Measurements from ENCODE around the gene ZNF443.
"Not testable (repeated sequence)": the region's sequence is repeated elsewhere in the genome, so short reads cannot be mapped to it uniquely, and the experiment has no call there.

Gene ZNF443

DNA sequence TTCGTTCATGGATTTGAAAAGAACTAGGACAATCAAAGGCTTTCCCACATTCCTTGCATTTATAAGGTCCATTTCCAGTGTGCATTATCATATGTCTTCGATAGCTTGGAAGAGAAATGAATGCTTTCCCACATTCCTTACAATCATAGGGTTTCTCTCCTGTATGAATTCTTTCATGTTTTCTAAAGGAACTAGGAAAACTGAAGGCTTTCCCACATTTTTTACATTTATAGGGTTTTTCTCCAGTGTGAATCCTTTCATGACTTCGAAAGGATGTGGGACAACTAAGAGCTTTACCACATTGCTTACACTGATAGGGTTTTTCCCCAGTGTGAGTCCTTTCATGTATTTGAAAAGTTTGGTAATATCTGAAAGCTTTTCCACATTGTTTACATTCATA is 23.9 kb upstream of the ZNF443 start:
- H3K9me3 ChIP-seq (ENCODE audit: control insufficient read depth, insufficient read depth, low read length) = peaks cover 26% of the 10 kb centered on the region
- no peaks in the 10 kb centered on the region for H3K4me1 ChIP-seq (ENCODE audit: control insufficient read depth, insufficient read depth, low read length)
- no peaks in the 10 kb centered on the region for H3K27me3 ChIP-seq (ENCODE audit: control insufficient read depth, insufficient read depth, low read length)
- no peaks in the 10 kb centered on the region for H3K36me3 ChIP-seq (ENCODE audit: control insufficient read depth, insufficient read depth, low read length)
- no peak overlapping the region for H3K4me3 ChIP-seq (ENCODE audit: low read depth, low read length)
- no peak overlapping the region for H3K9ac ChIP-seq (ENCODE audit: low read depth, low read length)

DNA sequence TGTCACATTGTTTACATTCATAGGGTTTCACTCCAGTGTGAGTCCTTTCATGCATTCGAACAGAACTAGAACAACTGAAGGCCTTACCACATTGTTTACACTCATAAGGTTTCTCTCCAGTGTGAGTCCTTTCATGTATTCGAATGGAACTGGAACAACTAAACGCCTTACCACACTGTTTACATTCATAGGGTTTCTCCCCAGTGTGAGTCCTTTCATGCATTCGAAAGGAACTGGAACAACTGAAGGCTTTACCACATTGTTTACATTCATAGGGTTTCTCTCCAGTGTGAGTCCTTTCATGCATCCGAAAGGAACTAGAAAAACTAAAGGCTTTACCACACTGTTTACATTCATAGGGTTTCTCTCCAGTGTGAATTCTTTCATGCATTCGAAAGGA is 23.3 kb upstream of the ZNF443 start:
- H3K27me3 ChIP-seq (ENCODE audit: control insufficient read depth, insufficient read depth, low read length); H3K4me1 ChIP-seq (ENCODE audit: control insufficient read depth, insufficient read depth, low read length); H3K4me3 ChIP-seq (ENCODE audit: low read depth, low read length); H3K9ac ChIP-seq (ENCODE audit: low read depth, low read length); H3K36me3 ChIP-seq (ENCODE audit: control insufficient read depth, insufficient read depth, low read length): not testable (repeated sequence)
- peaks cover 26% of the 10 kb centered on the region for H3K9me3 ChIP-seq (ENCODE audit: control insufficient read depth, insufficient read depth, low read length)

DNA sequence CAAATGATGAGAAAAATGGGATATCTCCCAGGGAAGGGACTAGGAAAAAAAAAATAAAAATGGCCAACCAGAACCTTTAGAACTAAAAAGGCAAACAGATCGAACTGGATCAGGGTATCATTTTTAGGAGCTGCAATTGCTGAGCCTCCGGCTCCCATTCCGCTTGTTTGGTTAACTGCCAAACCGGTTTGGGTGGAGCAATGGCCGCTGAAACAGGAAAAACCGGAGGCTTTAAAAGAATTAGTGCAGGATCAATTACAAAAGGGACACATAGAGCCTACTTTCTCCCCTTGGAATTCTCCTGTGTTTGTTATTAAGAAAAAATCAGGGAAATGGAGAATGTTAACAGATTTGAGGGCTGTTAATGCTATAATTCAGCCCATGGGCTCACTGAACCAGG is 12.7 kb upstream of the ZNF443 start:
- Histone ChIP-seq H3K9me3 (ENCODE audit: control insufficient read depth, insufficient read depth, low read length) (peaks cover 19% of the 10 kb centered on the region), H3K4me3 (ENCODE audit: low read depth, low read length) (no peak overlapping the region), H3K36me3 (ENCODE audit: control insufficient read depth, insufficient read depth, low read length) (no peaks in the 10 kb centered on the region), H3K9ac (ENCODE audit: low read depth, low read length) (no peak overlapping the region), H3K4me1 (ENCODE audit: control insufficient read depth, insufficient read depth, low read length) (no peaks in the 10 kb centered on the region), H3K27me3 (ENCODE audit: control insufficient read depth, insufficient read depth, low read length) (no peaks in the 10 kb centered on the region)

DNA sequence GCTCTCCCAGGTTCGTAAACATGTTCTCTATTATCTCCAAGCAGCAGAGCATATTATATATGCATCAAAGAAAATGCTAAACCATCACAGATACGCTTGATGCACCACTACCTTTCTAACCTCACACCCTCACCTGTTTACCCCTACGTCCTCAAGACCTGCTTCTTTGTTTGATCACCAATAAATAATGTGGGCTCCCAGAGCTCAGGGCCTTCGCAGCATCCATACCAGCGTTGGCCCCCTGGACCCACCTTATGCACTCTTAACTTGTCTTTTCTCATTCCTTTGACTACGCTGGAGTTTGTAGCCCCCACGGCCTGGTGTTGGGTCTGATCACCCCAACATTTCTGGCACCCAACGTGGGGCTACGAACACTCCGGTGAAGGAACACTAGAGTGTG is 10.0 kb upstream of the ZNF443 start:
- Histone ChIP-seq H3K4me3 (ENCODE audit: low read depth, low read length) (no peak overlapping the region), H3K36me3 (ENCODE audit: control insufficient read depth, insufficient read depth, low read length) (no peaks in the 10 kb centered on the region), H3K9ac (ENCODE audit: low read depth, low read length) (no peak overlapping the region), H3K9me3 (ENCODE audit: control insufficient read depth, insufficient read depth, low read length) (peaks cover 19% of the 10 kb centered on the region), H3K27me3 (ENCODE audit: control insufficient read depth, insufficient read depth, low read length) (no peaks in the 10 kb centered on the region), H3K4me1 (ENCODE audit: control insufficient read depth, insufficient read depth, low read length) (no peaks in the 10 kb centered on the region)

DNA sequence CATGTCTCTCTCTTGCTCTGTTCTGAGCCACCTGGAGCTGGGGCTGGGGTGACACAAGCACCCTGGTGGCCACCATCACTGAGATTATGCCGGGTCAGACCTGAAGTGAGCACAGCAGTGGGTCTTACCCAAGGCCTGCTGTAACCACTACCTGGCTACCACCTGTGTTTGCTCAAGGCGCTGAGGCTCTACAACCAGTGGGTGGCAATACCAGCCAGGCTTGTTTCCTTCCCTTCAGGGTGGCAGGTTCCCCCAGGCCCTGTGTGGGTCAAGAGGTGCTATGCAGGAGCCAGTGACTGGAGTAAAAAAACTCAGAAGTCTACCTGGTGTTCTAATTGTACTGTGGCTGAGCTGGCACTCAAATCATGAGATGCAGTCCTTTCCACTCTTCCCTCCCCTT is 8.0 kb upstream of the ZNF443 start:
- H3K9me3 ChIP-seq (ENCODE audit: control insufficient read depth, insufficient read depth, low read length) = peaks cover 17% of the 10 kb centered on the region
- no peaks in the 10 kb centered on the region for H3K36me3 ChIP-seq (ENCODE audit: control insufficient read depth, insufficient read depth, low read length)
- no peak overlapping the region for H3K9ac ChIP-seq (ENCODE audit: low read depth, low read length)
- no peaks in the 10 kb centered on the region for H3K27me3 ChIP-seq (ENCODE audit: control insufficient read depth, insufficient read depth, low read length)
- no peak overlapping the region for H3K4me3 ChIP-seq (ENCODE audit: low read depth, low read length)
- no peaks in the 10 kb centered on the region for H3K4me1 ChIP-seq (ENCODE audit: control insufficient read depth, insufficient read depth, low read length)

DNA sequence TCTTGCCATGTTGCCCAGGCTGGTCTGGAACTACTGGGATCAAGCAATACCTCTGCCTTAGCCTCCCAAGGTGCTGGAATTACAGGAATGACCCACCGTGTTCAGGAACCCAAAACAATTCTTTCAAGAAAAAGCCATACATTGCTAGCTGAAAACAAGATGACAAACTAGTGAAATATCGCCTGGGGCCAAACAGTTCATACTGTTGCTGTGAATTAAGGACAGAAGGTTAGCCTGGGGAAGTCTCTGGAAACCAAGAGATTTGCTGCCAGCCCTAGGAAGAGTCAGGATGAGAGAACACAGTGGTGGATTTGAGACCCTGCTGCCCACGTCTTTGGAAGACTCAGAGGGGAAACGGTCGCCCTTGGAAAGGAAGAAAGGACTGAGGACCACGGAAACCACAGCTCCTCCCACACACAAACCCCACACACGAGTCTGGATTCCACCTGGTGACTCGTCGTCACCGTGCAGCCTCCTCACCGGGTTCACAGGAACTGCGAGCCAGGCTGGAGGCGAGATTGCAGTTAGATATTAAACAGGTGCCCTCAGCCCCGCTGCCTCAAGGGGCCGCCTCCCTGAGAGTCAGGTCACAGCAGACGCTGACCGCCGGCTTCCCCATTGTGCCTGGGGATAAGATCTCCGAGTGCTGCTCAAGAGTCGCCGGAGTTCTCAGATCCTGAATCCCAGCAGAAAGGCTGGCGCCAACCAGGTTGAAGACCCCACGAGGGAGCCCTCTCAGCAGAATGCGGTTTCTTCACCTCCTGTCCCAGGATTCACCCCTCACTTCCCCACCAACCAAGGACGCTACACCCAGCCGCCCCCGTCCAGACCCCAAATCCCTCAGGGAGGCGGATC is 908 bp downstream of the ZNF443 start:
- H3K4me1 ChIP-seq (ENCODE audit: control insufficient read depth, insufficient read depth, low read length); H3K9me3 ChIP-seq (ENCODE audit: control insufficient read depth, insufficient read depth, low read length); H3K27me3 ChIP-seq (ENCODE audit: control insufficient read depth, insufficient read depth, low read length); H3K36me3 ChIP-seq (ENCODE audit: control insufficient read depth, insufficient read depth, low read length): not testable (repeated sequence)
- Histone ChIP-seq H3K4me3 (ENCODE audit: low read depth, low read length) (peak overlapping the region; percentile 75), H3K9ac (ENCODE audit: low read depth, low read length) (peak overlapping the region; percentile 79)

DNA sequence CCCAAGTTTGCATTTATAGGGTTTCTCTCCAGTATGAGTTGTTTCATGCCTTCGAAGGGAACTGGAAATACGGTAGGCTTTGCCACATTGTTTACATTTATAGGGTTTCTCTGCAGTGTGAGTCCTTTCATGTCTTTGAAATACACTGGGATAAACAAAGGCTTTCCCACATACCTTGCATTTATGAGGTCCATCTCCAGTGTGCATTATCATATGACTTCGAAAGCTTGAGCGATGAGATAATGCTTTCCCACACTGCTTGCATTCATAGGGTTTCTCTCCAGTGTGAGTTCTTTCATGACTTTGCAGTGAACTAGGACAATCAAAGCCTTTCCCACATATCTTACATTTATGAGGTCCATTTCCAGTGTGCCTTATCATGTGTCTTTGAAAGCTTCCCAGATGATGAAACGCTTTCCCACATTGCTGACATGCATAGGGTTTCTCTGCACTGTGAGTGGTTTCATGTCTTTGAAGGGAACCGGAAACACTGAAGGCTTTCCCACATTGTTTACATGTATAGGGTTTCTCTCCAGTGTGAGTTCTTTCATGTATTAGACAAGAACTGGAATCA is 10.0 kb downstream of the ZNF443 start:
- H3K4me3 ChIP-seq (ENCODE audit: low read depth, low read length); H3K9me3 ChIP-seq (ENCODE audit: control insufficient read depth, insufficient read depth, low read length); H3K27me3 ChIP-seq (ENCODE audit: control insufficient read depth, insufficient read depth, low read length); H3K9ac ChIP-seq (ENCODE audit: low read depth, low read length); H3K4me1 ChIP-seq (ENCODE audit: control insufficient read depth, insufficient read depth, low read length): not testable (repeated sequence)
- peaks cover 11% of the 10 kb centered on the region for H3K36me3 ChIP-seq (ENCODE audit: control insufficient read depth, insufficient read depth, low read length)

DNA sequence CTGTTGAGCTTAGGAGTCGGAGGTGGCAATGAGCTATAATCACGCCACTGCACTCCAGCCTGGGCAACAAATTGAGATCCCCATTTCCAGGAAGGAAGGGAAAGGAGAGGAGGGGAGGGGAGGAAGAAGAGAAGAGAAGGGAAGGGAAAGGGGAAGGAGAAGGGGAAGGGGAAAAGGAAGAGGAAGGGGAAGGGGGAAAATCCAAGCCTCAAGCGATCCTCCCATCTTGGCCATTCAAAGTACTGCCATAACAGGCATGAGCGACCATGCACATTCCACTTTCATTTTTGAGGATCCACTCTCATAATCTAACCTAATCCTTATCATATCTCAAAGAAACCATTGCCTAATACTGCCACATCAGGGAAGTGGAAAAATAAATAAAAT is 14.9 kb downstream of the ZNF443 start:
- H3K36me3 ChIP-seq (ENCODE audit: control insufficient read depth, insufficient read depth, low read length) = peaks cover 8% of the 10 kb centered on the region
- H3K9ac ChIP-seq (ENCODE audit: low read depth, low read length) = no peak overlapping the region
- H3K4me3 ChIP-seq (ENCODE audit: low read depth, low read length) = no peak overlapping the region
- H3K9me3 ChIP-seq (ENCODE audit: control insufficient read depth, insufficient read depth, low read length) = peaks cover 6% of the 10 kb centered on the region
- no peaks in the 10 kb centered on the region for H3K27me3 ChIP-seq (ENCODE audit: control insufficient read depth, insufficient read depth, low read length)
- H3K4me1 ChIP-seq (ENCODE audit: control insufficient read depth, insufficient read depth, low read length) = no peaks in the 10 kb centered on the region

DNA sequence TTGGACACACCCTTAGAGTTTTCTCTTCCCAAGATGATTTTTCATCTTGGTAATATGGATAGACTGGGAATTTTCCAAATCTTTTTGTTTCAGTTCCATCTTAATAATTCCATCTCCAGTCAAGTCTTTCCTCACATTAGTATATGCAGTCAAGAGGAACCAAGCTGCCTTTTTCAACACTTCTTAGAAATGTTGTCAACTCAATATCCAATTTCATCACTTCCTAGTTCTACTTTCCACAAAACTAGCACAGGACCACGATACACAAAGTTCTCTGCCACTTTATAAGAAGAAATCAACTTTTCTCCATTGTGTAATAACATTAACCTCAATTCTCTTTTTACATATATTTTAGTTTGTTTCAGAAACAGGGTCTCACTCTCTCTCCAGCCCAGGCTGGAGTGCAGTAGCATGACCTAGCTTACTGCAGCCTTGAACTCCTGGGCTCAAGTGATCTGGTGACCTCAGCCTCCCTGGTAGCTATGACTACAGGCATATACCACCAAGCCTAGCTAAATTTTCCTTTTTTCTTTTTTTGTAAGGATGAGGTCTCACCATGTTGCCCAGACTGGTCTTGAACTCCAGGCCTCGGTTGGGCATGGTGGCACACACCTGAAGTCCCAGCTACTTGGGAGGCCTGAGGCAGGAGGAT is 15.5 kb downstream of the ZNF443 start:
- H3K4me3 ChIP-seq (ENCODE audit: low read depth, low read length) = no peak overlapping the region
- peaks cover 6% of the 10 kb centered on the region for H3K9me3 ChIP-seq (ENCODE audit: control insufficient read depth, insufficient read depth, low read length)
- H3K27me3 ChIP-seq (ENCODE audit: control insufficient read depth, insufficient read depth, low read length) = no peaks in the 10 kb centered on the region
- H3K4me1 ChIP-seq (ENCODE audit: control insufficient read depth, insufficient read depth, low read length) = no peaks in the 10 kb centered on the region
- no peak overlapping the region for H3K9ac ChIP-seq (ENCODE audit: low read depth, low read length)
- peaks cover 5% of the 10 kb centered on the region for H3K36me3 ChIP-seq (ENCODE audit: control insufficient read depth, insufficient read depth, low read length)

DNA sequence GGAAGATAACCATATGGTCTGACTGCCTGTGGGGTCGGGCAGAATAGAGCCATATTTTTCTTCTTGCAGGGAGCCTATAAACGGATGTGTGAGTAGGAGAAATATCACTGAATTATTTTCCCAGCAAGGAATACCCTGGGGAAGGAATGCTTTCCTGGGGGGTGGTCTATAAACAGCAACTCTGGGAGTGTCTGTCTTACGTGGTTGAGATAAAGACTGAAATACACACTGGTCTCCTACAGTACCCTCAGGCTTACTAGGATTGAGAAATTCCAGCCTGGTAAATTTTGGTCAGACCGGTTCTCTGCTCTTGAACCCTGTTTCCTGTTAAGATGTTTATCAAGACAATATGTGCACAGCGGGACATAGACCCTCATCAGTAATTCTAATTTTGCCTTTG is 23.5 kb downstream of the ZNF443 start:
- H3K36me3 ChIP-seq (ENCODE audit: control insufficient read depth, insufficient read depth, low read length); H3K4me1 ChIP-seq (ENCODE audit: control insufficient read depth, insufficient read depth, low read length); H3K4me3 ChIP-seq (ENCODE audit: low read depth, low read length); H3K27me3 ChIP-seq (ENCODE audit: control insufficient read depth, insufficient read depth, low read length); H3K9ac ChIP-seq (ENCODE audit: low read depth, low read length): not testable (repeated sequence)
- peaks cover 15% of the 10 kb centered on the region for H3K9me3 ChIP-seq (ENCODE audit: control insufficient read depth, insufficient read depth, low read length)

DNA sequence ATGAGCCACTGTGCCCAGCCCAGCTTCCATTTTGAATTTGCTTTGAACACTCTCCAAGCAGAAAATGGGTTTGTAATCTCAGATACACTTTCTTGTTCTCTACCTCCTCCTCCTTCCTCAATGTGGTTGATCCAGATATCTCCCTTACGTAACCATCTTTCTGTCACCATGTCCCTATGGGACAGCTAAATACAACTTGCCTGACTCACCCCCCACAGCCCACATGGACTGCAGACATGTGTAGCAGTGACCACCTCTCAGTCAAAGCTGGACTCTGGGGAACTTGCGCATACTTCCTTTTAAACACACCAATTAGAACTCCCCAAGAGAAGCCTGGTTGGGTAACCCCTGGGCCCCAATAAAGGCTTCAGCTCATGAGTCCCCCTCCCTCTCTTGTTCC is 28.9 kb downstream of the ZNF443 start:
- Histone ChIP-seq H3K36me3 (ENCODE audit: control insufficient read depth, insufficient read depth, low read length) (no peaks in the 10 kb centered on the region), H3K4me1 (ENCODE audit: control insufficient read depth, insufficient read depth, low read length) (no peaks in the 10 kb centered on the region), H3K4me3 (ENCODE audit: low read depth, low read length) (no peak overlapping the region), H3K9me3 (ENCODE audit: control insufficient read depth, insufficient read depth, low read length) (peaks cover under 1% of the 10 kb centered on the region), H3K9ac (ENCODE audit: low read depth, low read length) (no peak overlapping the region), H3K27me3 (ENCODE audit: control insufficient read depth, insufficient read depth, low read length) (no peaks in the 10 kb centered on the region)

Measured in iPS-15b (cell line).